Breast epithelium (tissue), 4 donors: ENCODE results near the gene ZNF512B. TPM values are rescaled to one million over a fixed set of nuclear protein-coding genes. Genes with fewer than 3 reads are reported as not detected.
"Not testable (repeated sequence)": the region's sequence is repeated elsewhere in the genome, so short reads cannot be mapped to it uniquely, and the experiment has no call there.

Experiments
- DNase-seq, 2 donors: peaks; one replicate each; pipeline ENCODE4 v3.0.0-alpha.2; 2019; ENCODE audit warnings: low spot score in 2 of 2
- H3K27ac ChIP-seq, 2 donors: fragments of 200-600 bp; sonication (generic) in 1 of 2; one replicate each; pipeline ENCODE4 v1.5.1; 2016 to 2019; ENCODE audit warnings: mild to moderate bottlenecking in 1 of 2
- H3K27me3 ChIP-seq, 2 donors: fragments of 200-600 bp; sonication (generic) in 1 of 2; one replicate each; pipeline versions ENCODE4 v1.5.1 to v1.6.0; 2017 to 2019; ENCODE audit warnings: control low read depth in 1 of 2, mild to moderate bottlenecking in 1 of 2
- H3K36me3 ChIP-seq: fragments of 200-600 bp; one replicate; pipeline ENCODE4 v1.5.1; 2019
- H3K4me1 ChIP-seq, 2 donors: fragments of 200-600 bp; sonication (generic); one replicate each; pipeline ENCODE4 v1.5.1; 2016 to 2019; ENCODE audit warnings: control low read depth in 1 of 2
- H3K4me3 ChIP-seq, 3 donors: fragments of 200-600 bp; sonication (generic); 1 replicate in 2 of 3; 2 replicates in 1 of 3; pipeline ENCODE4 v1.5.1; 2016 to 2019; ENCODE audit warnings: mild to moderate bottlenecking in 3 of 3, moderate library complexity in 2 of 3
- H3K9me3 ChIP-seq, 2 donors: fragments of 200-600 bp; sonication (generic) in 1 of 2; one replicate each; pipeline ENCODE4 v1.5.1; 2016 to 2019; ENCODE audit warnings: control low read depth in 1 of 2
- CTCF ChIP-seq, 3 donors: fragments of 450-650 bp; IDR thresholded peaks; one replicate each; pipeline ENCODE4 v1.5.1; 2016 to 2017; ENCODE audit warnings: antibody characterized with exemption in 3 of 3, mild to moderate bottlenecking in 3 of 3, moderate library complexity in 3 of 3
- POLR2A ChIP-seq: fragments of 450-650 bp; IDR thresholded peaks from one replicate; pipeline ENCODE4 v1.6.1; 2016; ENCODE audit warnings: antibody characterized with exemption, mild to moderate bottlenecking, moderate library complexity
- POLR2AphosphoS5 ChIP-seq, 3 donors: sonication (generic); formaldehyde crosslinking; IDR thresholded peaks; one replicate each; pipeline ENCODE4 v1.6.1; 2017; ENCODE audit warnings: antibody characterized with exemption in 3 of 3
- intact Hi-C: fragments of 100-400 bp; cut with DNase I; formaldehyde crosslinking; loops from one replicate; pipeline ENCODE4 v1.15.1; 2023; ENCODE audit warnings: low total_unique reads
- total RNA-seq, 3 donors: library from RNA; depleted of rRNA; stranded (reverse); fragments of >200 nt; gene quantifications; one replicate each; pipeline ENCODE4 v1.1.0, GENCODE V29; 2016

Gene ZNF512B
- total RNA-seq, 3 donors from 2014 or later, result 5.8 to 12.7 (median 9.2) TPM

GRCh38 chr20:63961664-63962425, 7.9 kb downstream of the ZNF512B start:
- Histone ChIP-seq H3K27me3 (no peaks in the 10 kb centered on the region), H3K36me3 (peaks cover 8% of the 10 kb centered on the region), H3K9me3 (peaks cover 0 to 15% of the 10 kb centered on the region in 2 donors), H3K27ac (no peak overlapping the region), H3K4me1 (peaks cover 6 to 11% of the 10 kb centered on the region in 2 donors), H3K4me3 (no peak overlapping the region)
- TF ChIP-seq POLR2A (no peak), POLR2AphosphoS5 (IDR thresholded peaks at IDR 0.05) (no peak), CTCF (IDR thresholded peaks at IDR 0.05) (no peak)
- no peak for DNase-seq
- intact Hi-C loops, result no loop called here

DNA sequence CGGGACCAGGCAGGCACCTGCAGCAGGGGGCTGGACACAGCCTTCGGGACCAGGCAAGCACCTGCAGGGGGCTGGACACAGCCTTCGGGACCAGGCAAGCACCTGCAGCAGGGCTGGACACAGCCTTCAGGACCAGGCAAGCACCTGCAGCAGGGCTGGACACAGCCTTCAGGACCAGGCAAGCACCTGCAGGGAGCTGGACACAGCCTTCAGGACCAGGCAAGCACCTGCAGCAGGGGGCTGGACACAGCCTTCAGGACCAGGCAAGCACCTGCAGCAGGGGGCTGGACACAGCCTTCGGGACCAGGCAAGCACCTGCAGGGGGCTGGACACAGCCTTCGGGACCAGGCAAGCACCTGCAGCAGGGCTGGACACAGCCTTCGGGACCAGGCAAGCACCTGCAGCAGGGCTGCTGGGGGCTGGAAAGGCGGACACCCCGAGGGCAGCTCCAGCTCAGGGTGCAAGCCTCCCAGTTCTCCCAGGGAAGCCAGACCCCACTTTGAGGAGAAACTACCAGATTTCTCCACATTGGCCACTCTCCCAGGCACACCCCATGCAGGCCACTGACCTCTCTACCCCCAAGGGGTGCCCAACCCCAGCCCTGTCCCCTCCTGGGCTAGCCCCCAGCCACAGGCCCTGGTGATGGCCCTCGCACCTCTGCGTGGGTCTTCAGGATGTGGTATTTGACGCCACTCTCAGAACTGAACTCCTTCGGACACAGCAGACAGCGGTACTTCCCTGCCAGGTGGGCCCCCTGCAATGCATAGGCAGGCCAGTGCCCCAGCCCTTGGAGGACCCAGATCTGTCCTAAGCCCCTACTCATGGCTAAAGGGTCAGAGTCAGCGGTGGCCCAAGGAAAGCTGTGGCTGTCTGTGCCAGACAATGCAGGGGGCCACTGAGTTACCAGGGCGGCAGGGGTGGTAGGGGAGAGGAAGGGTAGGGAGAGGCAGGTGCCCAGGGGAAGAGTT, 8.8 kb downstream of the ZNF512B start:
- H3K36me3 ChIP-seq, H3K27me3 ChIP-seq, H3K4me3 ChIP-seq, H3K27ac ChIP-seq, H3K9me3 ChIP-seq, DNase-seq, intact Hi-C loops: not testable (repeated sequence)
- peaks cover 6 to 11% of the 10 kb centered on the region in 2 donors for H3K4me1 ChIP-seq

GRCh38 chr20:63959699-63960075, 10.0 kb downstream of the ZNF512B start:
- no peak overlapping the region for H3K27ac ChIP-seq
- H3K27me3 ChIP-seq, result no peaks in the 10 kb centered on the region
- H3K36me3 ChIP-seq, result peaks cover 8% of the 10 kb centered on the region
- peaks cover 0 to 5% of the 10 kb centered on the region in 2 donors for H3K9me3 ChIP-seq
- H3K4me1 ChIP-seq, result peaks cover 11% of the 10 kb centered on the region in 2 donors
- TF ChIP-seq POLR2A (no peak), CTCF (IDR thresholded peaks at IDR 0.05) (no peak), POLR2AphosphoS5 (IDR thresholded peaks at IDR 0.05) (no peak)
- H3K4me3 ChIP-seq, result no peak overlapping the region
- intact Hi-C loops, result no loop called here
- DNase-seq, result no peak

GRCh38 chr20:63958964-63959698, 10.6 kb downstream of the ZNF512B start:
- H3K27ac ChIP-seq, result no peak overlapping the region
- H3K4me3 ChIP-seq, result no peak overlapping the region
- no peaks in the 10 kb centered on the region for H3K27me3 ChIP-seq
- no peaks in the 10 kb centered on the region for H3K9me3 ChIP-seq
- intact Hi-C loops, result no loop called here
- TF ChIP-seq POLR2A, result no peak
- no peak for TF ChIP-seq CTCF (IDR thresholded peaks at IDR 0.05)
- no peak for TF ChIP-seq POLR2AphosphoS5 (IDR thresholded peaks at IDR 0.05)
- peaks cover 17% of the 10 kb centered on the region in 2 donors for H3K4me1 ChIP-seq
- peaks cover 8% of the 10 kb centered on the region for H3K36me3 ChIP-seq
- DNase-seq, result no peak

GRCh38 chr20:63958471-63958870, 11.3 kb downstream of the ZNF512B start:
- no peak overlapping the region for H3K4me3 ChIP-seq
- no peaks in the 10 kb centered on the region for H3K9me3 ChIP-seq
- peaks cover 20 to 21% of the 10 kb centered on the region in 2 donors for H3K4me1 ChIP-seq
- H3K27me3 ChIP-seq, result no peaks in the 10 kb centered on the region
- intact Hi-C loops, result no loop called here
- peaks cover 8% of the 10 kb centered on the region for H3K36me3 ChIP-seq
- H3K27ac ChIP-seq, result peak overlapping the region in 1 of 2 donors; percentile 78
- TF ChIP-seq CTCF (IDR thresholded peaks at IDR 0.05) (no peak), POLR2A (no peak), POLR2AphosphoS5 (IDR thresholded peaks at IDR 0.05) (no peak)
- no peak for DNase-seq
